ENCODE results near the gene RASL11B.

The RASL11B gene

GRCh38 chr4:52877036-52877435, 14.9 kb downstream of the RASL11B start:
- DNase-seq = no peak

- no peak for DNase-seq
Observed at GRCh38 chr4:52877694-52878093, 15.6 kb downstream of the RASL11B start.

- DNase-seq = no peak
Observed at GRCh38 chr4:52879471-52879870, 17.4 kb downstream of the RASL11B start.

GRCh38 chr4:52880994-52881393, 18.9 kb downstream of the RASL11B start:
- DNase-seq = no peak

- no peak for DNase-seq
Observed at GRCh38 chr4:52883183-52883621, 21.1 kb downstream of the RASL11B start.

- DNase-seq = no peak
Observed at GRCh38 chr4:52883707-52884669, 21.9 kb downstream of the RASL11B start.

- no peak for DNase-seq
Observed at GRCh38 chr4:52884994-52885393, 22.9 kb downstream of the RASL11B start.

GRCh38 chr4:52889354-52889753, 27.2 kb downstream of the RASL11B start:
- no peak for DNase-seq

GRCh38 chr4:52889778-52890520, 27.8 kb downstream of the RASL11B start:
- DNase-seq = no peak

- no peak for DNase-seq
Observed at GRCh38 chr4:52890521-52890791, 28.3 kb downstream of the RASL11B start.

- no peak for DNase-seq
Observed at GRCh38 chr4:52891743-52892142, 29.6 kb downstream of the RASL11B start.

GRCh38 chr4:52892880-52893279, 30.8 kb downstream of the RASL11B start:
- no peak for DNase-seq

GRCh38 chr4:52894443-52894842, 32.3 kb downstream of the RASL11B start:
- DNase-seq = no peak

- DNase-seq = no peak
Observed at GRCh38 chr4:52903273-52903672, 41.2 kb downstream of the RASL11B start.

GRCh38 chr4:52904421-52904820, 42.3 kb downstream of the RASL11B start:
- no peak for DNase-seq

GRCh38 chr4:52907510-52907909, 45.4 kb downstream of the RASL11B start:
- DNase-seq = no peak

GRCh38 chr4:52910115-52910514, 48.0 kb downstream of the RASL11B start:
- no peak for DNase-seq

GRCh38 chr4:52911684-52912294, 49.7 kb downstream of the RASL11B start:
- DNase-seq = peak; percentile 63

GRCh38 chr4:52912608-52913007, 50.5 kb downstream of the RASL11B start:
- DNase-seq = no peak

GRCh38 chr4:52914051-52914605, 52.0 kb downstream of the RASL11B start:
- DNase-seq = no peak

- DNase-seq = no peak
Observed at GRCh38 chr4:52915191-52915590, 53.1 kb downstream of the RASL11B start.

- DNase-seq = no peak
Observed at GRCh38 chr4:52915730-52916300, 53.7 kb downstream of the RASL11B start.
